A549 (cell line): ENCODE data around the gene STBD1. TPM values are rescaled to one million over a fixed set of nuclear protein-coding genes. Genes with fewer than 3 reads are reported as not detected.
"Not testable (repeated sequence)": the region's sequence is repeated elsewhere in the genome, so short reads cannot be mapped to it uniquely, and the experiment has no call there.

ENCODE experiments used
- ATAC-seq, 2 experiments: fragments of 200-7000 bp in 1 of 2; fragments of >200 bp in 1 of 2; cut with Nextera tagmentation in 1 of 2; cut with Tn5 transposase in 1 of 2; 3 replicates each; pipeline versions ENCODE4 v1.8.0 to v1.9.1; 2018 to 2020; ENCODE audit warnings: mild to moderate bottlenecking in 1 of 2, moderate library complexity in 1 of 2
- CTCF ChIA-PET: fragments of 300-600 bp; sonication (Branson Sonifier 250); formaldehyde crosslinking; extraction: SDS; loops from one replicate; lab custom pipeline; 2021; ENCODE audit warnings: antibody characterized with exemption, inconsistent platforms; lab: Yijun Ruan, JAX
- POLR2A ChIA-PET: fragments of 350-600 bp; formaldehyde crosslinking; extraction: SDS; loops from one replicate; lab custom pipeline; 2021; ENCODE audit warnings: antibody characterized with exemption, inconsistent platforms; lab: Yijun Ruan, JAX
- DNase-seq, 2 experiments: peaks; one replicate each; pipeline versions ENCODE4 v3.0.0 to v3.0.0-alpha.2; 2011 to 2016; ENCODE audit warnings: low read depth in 1 of 2, low spot score in 1 of 2
- FAIRE-seq: peaks from 2 replicates; lab custom pipeline; 2011; peaks lifted over from hg19 to GRCh38; lab: Jason Lieb, UNC
- H3K27ac ChIP-seq, 2 experiments: fragments of >200 bp; sonication (Bioruptor Twin); formaldehyde crosslinking; 3 replicates each; pipeline ENCODE4 v1.5.1; 2016 to 2017
- H3K4me1 ChIP-seq: fragments of >200 bp; sonication (Bioruptor Twin); formaldehyde crosslinking; 3 replicates; pipeline ENCODE4 v1.6.1; 2016
- H3K4me2 ChIP-seq: fragments of >200 bp; sonication (Bioruptor Twin); formaldehyde crosslinking; 3 replicates; pipeline ENCODE4 v1.6.1; 2016
- H3K4me3 ChIP-seq: fragments of >200 bp; sonication (Bioruptor Twin); formaldehyde crosslinking; 3 replicates; pipeline ENCODE4 v1.5.1; 2016
- H3K9me3 ChIP-seq: fragments of >200 bp; sonication (Bioruptor Twin); formaldehyde crosslinking; 3 replicates; pipeline ENCODE4 v1.6.1; 2016
- CBX2 ChIP-seq: fragments of 200-600 bp; sonication (generic); IDR thresholded peaks from 2 replicates; pipeline ENCODE4 v1.6.1; 2016; ENCODE audit warnings: low read depth, mild to moderate bottlenecking, borderline replicate concordance
- CBX8 ChIP-seq: fragments of 200-600 bp; sonication (generic); IDR thresholded peaks from 2 replicates; pipeline ENCODE4 v1.6.1; 2016
- EHMT2 ChIP-seq: fragments of 200-600 bp; sonication (generic); IDR thresholded peaks from 2 replicates; pipeline ENCODE4 v1.6.1; 2016; ENCODE audit warnings: antibody characterized with exemption, low read depth, mild to moderate bottlenecking, moderate library complexity
- EP300 ChIP-seq, 2 experiments: fragments of >200 bp; sonication (Bioruptor Twin); formaldehyde crosslinking; IDR thresholded peaks; 2 replicates in 1 of 2; 3 replicates in 1 of 2; pipeline ENCODE4 v1.6.1; 2016 to 2017
- ESRRA ChIP-seq: fragments of 150-350 bp; IDR thresholded peaks from 2 replicates; pipeline ENCODE4 v1.6.1; 2014; ENCODE audit warnings: mild to moderate bottlenecking, low read length, borderline replicate concordance
- FOSB ChIP-seq: fragments of 250-450 bp; sonication (Bioruptor Pico); IDR thresholded peaks from 2 replicates; pipeline ENCODE4 v1.5.0; 2020; ENCODE audit warnings: mild to moderate bottlenecking, moderate library complexity
- GATA3 ChIP-seq: IDR thresholded peaks from 2 replicates; pipeline ENCODE4 v1.6.1; 2012; ENCODE audit warnings: borderline replicate concordance
- HOXA7 ChIP-seq: fragments of 250-450 bp; sonication (Bioruptor Pico); IDR thresholded peaks from 2 replicates; pipeline ENCODE4 v1.5.0; 2020; ENCODE audit warnings: mild to moderate bottlenecking, moderate library complexity
- HOXB13 ChIP-seq: fragments of 250-450 bp; sonication (Bioruptor Pico); IDR thresholded peaks from 2 replicates; pipeline ENCODE4 v1.5.0; 2020; ENCODE audit warnings: low read depth, mild to moderate bottlenecking, moderate library complexity
- JUN ChIP-seq, 2 experiments: fragments of >200 bp; sonication (Bioruptor Twin); formaldehyde crosslinking; IDR thresholded peaks; 2 replicates in 1 of 2; 3 replicates in 1 of 2; pipeline ENCODE4 v1.6.1; 2016 to 2017
- JUNB ChIP-seq: fragments of >200 bp; sonication (Bioruptor Twin); formaldehyde crosslinking; IDR thresholded peaks from 2 replicates; pipeline ENCODE4 v1.6.1; 2016
- MAZ ChIP-seq: fragments of 150-350 bp; IDR thresholded peaks from 2 replicates; pipeline ENCODE4 v1.6.1; 2014; ENCODE audit warnings: antibody characterized with exemption, low read depth, low read length, borderline replicate concordance
- POLR2A ChIP-seq: IDR thresholded peaks from 2 replicates; pipeline ENCODE4 v1.6.1; 2012; ENCODE audit warnings: mild to moderate bottlenecking, low read length
- RCOR1 ChIP-seq: fragments of 150-350 bp; IDR thresholded peaks from 2 replicates; pipeline ENCODE4 v1.6.1; 2014; ENCODE audit warnings: antibody characterized with exemption, low read length, low read depth
- RNF2 ChIP-seq: fragments of 200-600 bp; sonication (generic); IDR thresholded peaks from 2 replicates; pipeline ENCODE4 v1.6.1; 2016; ENCODE audit warnings: low read depth, mild to moderate bottlenecking, antibody characterized with exemption, moderate library complexity, borderline replicate concordance
- ZC3H11A ChIP-seq: fragments of 450-650 bp; IDR thresholded peaks from 2 replicates; pipeline ENCODE4 v1.6.1; 2014; ENCODE audit warnings: antibody characterized with exemption, mild to moderate bottlenecking
- ZFP36 ChIP-seq: fragments of 450-650 bp; IDR thresholded peaks from 2 replicates; pipeline ENCODE4 v1.6.1; 2014; ENCODE audit warnings: borderline replicate concordance; ENCODE audit not compliant: partially characterized antibody
- ZSCAN20 ChIP-seq: fragments of 250-450 bp; sonication (Bioruptor Pico); IDR thresholded peaks from 2 replicates; pipeline ENCODE4 v1.8.0; 2022; ENCODE audit warnings: mild to moderate bottlenecking, moderate library complexity
- whole genome bisulfite sequencing: methylation state at CpG from one replicate; pipeline ENCODE4 v1.1.6; 2017; ENCODE audit errors: missing lambda C conversion rate; 5-methylcytosine and 5-hydroxymethylcytosine counted together
- polyA plus RNA-seq, 4 experiments: library from polyadenylated mRNA; depleted of rRNA in 3 of 4; stranded (reverse); fragments of >200 nt; fragmentation: RNase III in 1 of 4; extraction: RNeasy Plus Mini Kit Qiagen cat#74134 plus additional on column Dnase treatment in 1 of 4; gene quantifications; 2 replicates in 3 of 4; 3 replicates in 1 of 4; pipeline ENCODE4 v1.2.3, GENCODE V29; 2011 to 2017
- TF ChIP-seq, protein P1 (sequence below): IDR thresholded peaks from 2 replicates; pipeline ENCODE4 v1.6.1; 2012
- TF ChIP-seq, protein P2 (sequence below): fragments of 150-350 bp; IDR thresholded peaks from 2 replicates; pipeline ENCODE4 v1.6.1; 2014; ENCODE audit warnings: low read depth, mild to moderate bottlenecking, low read length
- TF ChIP-seq, protein P3 (sequence below): fragments of 200-600 bp; sonication (generic); IDR thresholded peaks from 2 replicates; pipeline ENCODE4 v1.6.1; 2016; ENCODE audit warnings: antibody characterized with exemption, mild to moderate bottlenecking, moderate library complexity
- TF ChIP-seq, protein P4 (sequence below): fragments of 250-450 bp; sonication (Bioruptor Pico); IDR thresholded peaks from 2 replicates; pipeline ENCODE4 v1.5.0; 2020; ENCODE audit warnings: low read depth, mild to moderate bottlenecking, moderate library complexity
- TF ChIP-seq, protein P5 (sequence below): fragments of >200 bp; sonication (Bioruptor Twin); formaldehyde crosslinking; IDR thresholded peaks from 2 replicates; pipeline ENCODE4 v1.6.1; 2016
- TF ChIP-seq, protein P6 (sequence below): IDR thresholded peaks from 2 replicates; pipeline ENCODE4 v1.6.1; 2012; ENCODE audit warnings: low read depth, borderline replicate concordance

The STBD1 gene
- polyA plus RNA-seq, 2 of the 4 experiments (the other 2 are of a cell fraction), result 1.3 to 6.4 TPM

DNA sequence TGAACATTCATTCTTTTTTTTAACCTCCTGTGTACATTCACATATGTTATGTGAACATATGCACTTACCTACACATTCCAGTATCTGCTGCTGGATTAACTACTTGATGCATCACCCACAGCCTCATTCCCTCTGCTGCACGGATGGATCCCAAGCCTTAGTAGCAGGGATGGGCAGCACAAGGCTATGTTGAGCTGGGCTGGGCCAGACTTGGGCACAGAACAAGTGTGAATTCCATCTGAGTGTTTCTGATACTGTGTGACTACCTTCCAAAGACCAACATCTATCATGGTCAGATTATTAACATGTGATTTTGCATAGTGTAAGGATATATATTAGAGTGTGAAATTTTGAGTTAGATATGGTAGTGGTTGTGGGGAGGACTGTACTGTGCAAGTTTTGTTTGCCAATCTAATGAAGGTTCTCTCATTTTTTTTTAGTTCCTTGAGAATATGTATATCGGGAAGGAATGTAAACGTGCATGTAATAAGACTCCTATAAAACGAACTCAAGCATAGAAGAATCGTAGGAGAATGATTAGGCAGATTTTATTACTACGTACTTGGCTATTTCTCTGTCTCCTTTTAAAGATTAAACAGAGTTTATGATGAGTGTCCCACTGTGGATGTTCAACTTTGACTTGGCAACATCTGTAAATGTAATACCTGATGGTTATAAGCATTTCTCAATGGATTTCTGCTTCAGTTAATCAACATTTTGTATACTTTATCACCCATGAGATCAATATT is 23.4 kb upstream of the STBD1 start:
- peaks cover 3% of the 10 kb centered on the region; the same call in 1 of the 3 replicates for H3K9me3 ChIP-seq

DNA sequence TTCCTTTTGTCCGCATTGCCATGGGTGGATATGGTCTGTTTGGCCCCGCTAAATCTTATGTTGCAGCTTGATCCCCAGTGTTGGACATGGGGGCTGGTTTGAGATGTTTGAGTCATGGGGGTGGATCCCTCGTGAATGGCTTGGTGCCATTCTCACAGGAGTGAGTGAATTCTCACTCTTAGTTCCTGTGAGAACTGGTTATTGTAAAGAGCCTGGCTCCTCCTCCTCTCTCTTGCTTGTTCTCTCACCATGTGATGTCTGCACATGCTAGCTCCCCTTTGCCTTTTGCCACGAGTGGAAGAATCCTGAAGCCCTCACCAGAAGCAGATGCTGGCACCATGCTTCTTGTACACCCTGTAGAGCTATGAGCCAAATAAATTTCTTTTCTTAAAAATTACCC is 22.6 kb upstream of the STBD1 start:
- no peak overlapping the region for H3K27ac ChIP-seq
- TF ChIP-seq MAZ (no peak), GATA3 (no peak), ESRRA (no peak), EP300 (IDR thresholded peaks at IDR 0.05) (no peak), ZSCAN20 (no peak)
- TF ChIP-seq, protein P1, sequence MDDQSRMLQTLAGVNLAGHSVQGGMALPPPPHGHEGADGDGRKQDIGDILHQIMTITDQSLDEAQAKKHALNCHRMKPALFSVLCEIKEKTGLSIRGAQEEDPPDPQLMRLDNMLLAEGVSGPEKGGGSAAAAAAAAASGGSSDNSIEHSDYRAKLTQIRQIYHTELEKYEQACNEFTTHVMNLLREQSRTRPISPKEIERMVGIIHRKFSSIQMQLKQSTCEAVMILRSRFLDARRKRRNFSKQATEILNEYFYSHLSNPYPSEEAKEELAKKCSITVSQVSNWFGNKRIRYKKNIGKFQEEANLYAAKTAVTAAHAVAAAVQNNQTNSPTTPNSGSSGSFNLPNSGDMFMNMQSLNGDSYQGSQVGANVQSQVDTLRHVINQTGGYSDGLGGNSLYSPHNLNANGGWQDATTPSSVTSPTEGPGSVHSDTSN, result no peak
- 53% methylated on average over 4 of the region's 4 CpGs for WGBS
- no peak overlapping the region for H3K4me2 ChIP-seq
- DNase-seq (no peak), FAIRE-seq (no peak), ATAC-seq (no peak)
- H3K4me1 ChIP-seq, result peaks cover 15% of the 10 kb centered on the region; the same call in 1 of the 3 replicates
- ChIA-PET POLR2A (no interaction called here), CTCF (no interaction called here)
- no peak overlapping the region for H3K4me3 ChIP-seq
- H3K9me3 ChIP-seq, result peaks cover 3% of the 10 kb centered on the region; the same call in 1 of the 3 replicates

More for the DNA sequence above, 23.4 kb upstream of the STBD1 start:
- TF ChIP-seq, protein P2, sequence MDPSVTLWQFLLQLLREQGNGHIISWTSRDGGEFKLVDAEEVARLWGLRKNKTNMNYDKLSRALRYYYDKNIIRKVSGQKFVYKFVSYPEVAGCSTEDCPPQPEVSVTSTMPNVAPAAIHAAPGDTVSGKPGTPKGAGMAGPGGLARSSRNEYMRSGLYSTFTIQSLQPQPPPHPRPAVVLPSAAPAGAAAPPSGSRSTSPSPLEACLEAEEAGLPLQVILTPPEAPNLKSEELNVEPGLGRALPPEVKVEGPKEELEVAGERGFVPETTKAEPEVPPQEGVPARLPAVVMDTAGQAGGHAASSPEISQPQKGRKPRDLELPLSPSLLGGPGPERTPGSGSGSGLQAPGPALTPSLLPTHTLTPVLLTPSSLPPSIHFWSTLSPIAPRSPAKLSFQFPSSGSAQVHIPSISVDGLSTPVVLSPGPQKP, result no peak
- TF ChIP-seq CBX8 (no peak), ZFP36 (no peak), ZC3H11A (no peak), POLR2A (no peak), EHMT2 (no peak), RCOR1 (no peak), JUNB (no peak), RNF2 (no peak), FOSB (CRISPR knock-in tag) (no peak), JUN (IDR thresholded peaks at IDR 0.05) (no peak), ZSCAN20 (no peak), CBX2 (no peak), HOXA7 (CRISPR knock-in tag) (no peak), HOXB13 (CRISPR knock-in tag) (no peak), GATA3 (no peak)
- TF ChIP-seq, protein P3, sequence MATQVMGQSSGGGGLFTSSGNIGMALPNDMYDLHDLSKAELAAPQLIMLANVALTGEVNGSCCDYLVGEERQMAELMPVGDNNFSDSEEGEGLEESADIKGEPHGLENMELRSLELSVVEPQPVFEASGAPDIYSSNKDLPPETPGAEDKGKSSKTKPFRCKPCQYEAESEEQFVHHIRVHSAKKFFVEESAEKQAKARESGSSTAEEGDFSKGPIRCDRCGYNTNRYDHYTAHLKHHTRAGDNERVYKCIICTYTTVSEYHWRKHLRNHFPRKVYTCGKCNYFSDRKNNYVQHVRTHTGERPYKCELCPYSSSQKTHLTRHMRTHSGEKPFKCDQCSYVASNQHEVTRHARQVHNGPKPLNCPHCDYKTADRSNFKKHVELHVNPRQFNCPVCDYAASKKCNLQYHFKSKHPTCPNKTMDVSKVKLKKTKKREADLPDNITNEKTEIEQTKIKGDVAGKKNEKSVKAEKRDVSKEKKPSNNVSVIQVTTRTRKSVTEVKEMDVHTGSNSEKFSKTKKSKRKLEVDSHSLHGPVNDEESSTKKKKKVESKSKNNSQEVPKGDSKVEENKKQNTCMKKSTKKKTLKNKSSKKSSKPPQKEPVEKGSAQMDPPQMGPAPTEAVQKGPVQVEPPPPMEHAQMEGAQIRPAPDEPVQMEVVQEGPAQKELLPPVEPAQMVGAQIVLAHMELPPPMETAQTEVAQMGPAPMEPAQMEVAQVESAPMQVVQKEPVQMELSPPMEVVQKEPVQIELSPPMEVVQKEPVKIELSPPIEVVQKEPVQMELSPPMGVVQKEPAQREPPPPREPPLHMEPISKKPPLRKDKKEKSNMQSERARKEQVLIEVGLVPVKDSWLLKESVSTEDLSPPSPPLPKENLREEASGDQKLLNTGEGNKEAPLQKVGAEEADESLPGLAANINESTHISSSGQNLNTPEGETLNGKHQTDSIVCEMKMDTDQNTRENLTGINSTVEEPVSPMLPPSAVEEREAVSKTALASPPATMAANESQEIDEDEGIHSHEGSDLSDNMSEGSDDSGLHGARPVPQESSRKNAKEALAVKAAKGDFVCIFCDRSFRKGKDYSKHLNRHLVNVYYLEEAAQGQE, result no peak
- TF ChIP-seq, protein P4, sequence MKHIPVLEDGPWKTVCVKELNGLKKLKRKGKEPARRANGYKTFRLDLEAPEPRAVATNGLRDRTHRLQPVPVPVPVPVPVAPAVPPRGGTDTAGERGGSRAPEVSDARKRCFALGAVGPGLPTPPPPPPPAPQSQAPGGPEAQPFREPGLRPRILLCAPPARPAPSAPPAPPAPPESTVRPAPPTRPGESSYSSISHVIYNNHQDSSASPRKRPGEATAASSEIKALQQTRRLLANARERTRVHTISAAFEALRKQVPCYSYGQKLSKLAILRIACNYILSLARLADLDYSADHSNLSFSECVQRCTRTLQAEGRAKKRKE, result no peak
- TF ChIP-seq, protein P5, sequence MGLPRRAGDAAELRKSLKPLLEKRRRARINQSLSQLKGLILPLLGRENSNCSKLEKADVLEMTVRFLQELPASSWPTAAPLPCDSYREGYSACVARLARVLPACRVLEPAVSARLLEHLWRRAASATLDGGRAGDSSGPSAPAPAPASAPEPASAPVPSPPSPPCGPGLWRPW, result no peak
- TF ChIP-seq, protein P6, sequence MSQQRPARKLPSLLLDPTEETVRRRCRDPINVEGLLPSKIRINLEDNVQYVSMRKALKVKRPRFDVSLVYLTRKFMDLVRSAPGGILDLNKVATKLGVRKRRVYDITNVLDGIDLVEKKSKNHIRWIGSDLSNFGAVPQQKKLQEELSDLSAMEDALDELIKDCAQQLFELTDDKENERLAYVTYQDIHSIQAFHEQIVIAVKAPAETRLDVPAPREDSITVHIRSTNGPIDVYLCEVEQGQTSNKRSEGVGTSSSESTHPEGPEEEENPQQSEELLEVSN, result no peak
- Histone ChIP-seq H3K4me3 (no peak overlapping the region), H3K27ac (no peak overlapping the region), H3K4me2 (no peak overlapping the region), H3K4me1 (peaks cover 22% of the 10 kb centered on the region)
- FAIRE-seq (no peak), ATAC-seq (no peak), DNase-seq (no peak)
- ChIA-PET CTCF (no interaction called here), POLR2A (no interaction called here)
- WGBS, result 42% methylated on average over 6 of the region's 6 CpGs

DNA sequence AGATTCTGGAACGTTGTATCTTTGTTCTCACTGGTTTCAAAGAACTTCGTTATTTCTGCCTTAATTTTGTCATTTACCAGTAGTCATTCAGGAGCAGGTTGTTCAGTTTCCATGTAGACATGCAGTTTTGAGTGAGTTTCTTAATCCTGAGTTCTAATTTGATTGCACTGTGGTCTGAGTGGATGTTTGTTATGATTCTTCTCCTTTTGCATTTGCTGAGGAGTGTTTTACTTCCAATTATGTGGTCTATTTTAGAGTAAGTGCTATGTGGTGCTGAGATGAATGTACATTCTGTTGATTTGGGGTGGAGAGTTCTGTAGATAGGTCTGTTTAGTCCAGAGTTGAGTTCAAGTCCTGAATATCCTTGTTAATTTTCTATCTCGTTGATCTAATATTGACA is 18.7 kb upstream of the STBD1 start:
- CTCF ChIA-PET, DNase-seq, H3K27ac ChIP-seq, POLR2A ChIA-PET, H3K4me1 ChIP-seq, H3K4me2 ChIP-seq, H3K9me3 ChIP-seq, H3K4me3 ChIP-seq, ATAC-seq, FAIRE-seq: not testable (repeated sequence)
- 2% methylated on average over 3 of the region's 3 CpGs for WGBS
